HS-5 (cell line): ENCODE results near the gene AHR.
A peak's percentile ranks its signal among the peaks of the same experiment; 100 is the strongest.

Experiments
- DNase-seq: peaks from one replicate; pipeline ENCODE4 v3.0.0-alpha.2; 2012; ENCODE audit warnings: low read depth

AHR gene

DNA sequence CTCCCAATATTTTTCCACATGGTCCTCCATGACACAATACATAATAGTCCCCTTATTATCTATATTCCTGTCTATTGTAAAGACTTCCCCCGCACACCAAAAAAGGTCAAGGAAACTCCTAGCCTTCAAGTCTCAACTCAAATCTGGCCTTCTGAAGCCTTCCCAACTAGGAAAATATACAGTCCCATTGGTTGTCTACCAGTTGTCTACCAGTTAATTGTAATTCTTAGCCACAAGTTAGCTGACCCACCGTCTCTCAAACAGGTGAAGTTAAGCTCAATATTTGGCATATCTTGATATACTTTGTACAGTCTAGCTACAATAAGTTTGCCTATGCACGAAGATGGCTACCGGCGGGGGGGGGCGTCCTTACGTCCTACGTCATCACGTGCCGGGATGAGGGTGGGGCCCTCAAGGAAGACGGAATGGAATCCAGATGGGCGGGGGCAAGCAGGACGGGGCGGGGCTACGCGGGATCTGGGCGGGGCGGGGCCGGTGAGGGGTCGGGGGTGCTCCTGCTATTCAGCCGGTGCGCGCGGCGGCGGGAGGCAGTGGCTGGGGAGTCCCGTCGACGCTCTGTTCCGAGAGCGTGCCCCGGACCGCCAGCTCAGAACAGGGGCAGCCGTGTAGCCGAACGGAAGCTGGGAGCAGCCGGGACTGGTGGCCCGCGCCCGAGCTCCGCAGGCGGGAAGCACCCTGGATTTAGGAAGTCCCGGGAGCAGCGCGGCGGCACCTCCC lies at the start of gene AHR:
Gene AHR, plus strand, starts transcription at position 551 of the 738 bp plus-strand sequence. CDS start 613 bp downstream, outside the sequence.
- peak; percentile 77 for DNase-seq

GRCh38 chr7:17253885-17254284 lies 44.6 kb upstream of the AHR start:
- no peak for DNase-seq

GRCh38 chr7:17255926-17256325 lies 42.5 kb upstream of the AHR start:
- no peak for DNase-seq

- DNase-seq: no peak
These were observed 42.1 kb upstream of the AHR start for GRCh38 chr7:17256375-17256774.

GRCh38 chr7:17266565-17266964 lies 31.9 kb upstream of the AHR start:
- DNase-seq: no peak

DNA sequence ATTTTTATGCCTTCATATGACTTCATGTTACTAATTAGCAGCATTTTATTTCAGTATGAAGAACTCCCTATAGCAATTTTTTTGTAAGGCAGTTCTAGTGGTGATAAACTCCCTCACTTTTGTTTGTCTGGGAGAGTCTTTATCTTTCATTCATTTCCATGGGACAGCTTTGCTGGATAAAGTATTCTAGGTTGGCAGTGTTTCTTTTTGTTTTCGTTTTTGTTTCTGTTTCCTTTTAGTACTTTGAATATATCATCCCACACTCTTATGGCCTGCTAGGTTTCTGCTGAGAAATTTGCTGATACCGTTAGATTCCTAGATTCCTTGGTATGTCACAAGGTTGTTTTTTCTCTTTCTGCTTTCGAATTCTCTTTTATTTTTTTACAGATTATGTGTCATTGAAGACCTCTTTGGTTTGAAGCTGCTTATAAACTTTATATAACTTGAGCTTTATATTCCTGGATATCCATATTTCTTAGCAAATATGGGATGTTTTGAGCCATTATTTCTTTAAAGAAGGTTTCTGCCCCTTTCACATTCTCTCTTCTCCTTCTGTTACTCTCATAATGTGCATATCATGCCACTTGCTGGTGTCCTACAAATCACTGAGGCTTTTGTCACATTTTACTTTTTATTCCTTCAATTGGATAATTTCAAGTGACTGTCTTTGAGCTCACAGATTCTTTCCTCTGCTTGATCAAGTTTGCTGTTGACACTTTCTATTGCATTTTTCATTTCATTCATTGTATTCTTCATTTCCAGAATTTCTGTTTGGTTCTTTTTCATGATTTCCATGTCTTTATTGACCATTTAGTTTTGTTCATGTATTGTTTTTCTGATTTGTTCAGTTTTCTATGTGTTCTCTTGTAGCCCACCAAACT lies 28.9 kb upstream of the AHR start:
- DNase-seq: no peak

DNA sequence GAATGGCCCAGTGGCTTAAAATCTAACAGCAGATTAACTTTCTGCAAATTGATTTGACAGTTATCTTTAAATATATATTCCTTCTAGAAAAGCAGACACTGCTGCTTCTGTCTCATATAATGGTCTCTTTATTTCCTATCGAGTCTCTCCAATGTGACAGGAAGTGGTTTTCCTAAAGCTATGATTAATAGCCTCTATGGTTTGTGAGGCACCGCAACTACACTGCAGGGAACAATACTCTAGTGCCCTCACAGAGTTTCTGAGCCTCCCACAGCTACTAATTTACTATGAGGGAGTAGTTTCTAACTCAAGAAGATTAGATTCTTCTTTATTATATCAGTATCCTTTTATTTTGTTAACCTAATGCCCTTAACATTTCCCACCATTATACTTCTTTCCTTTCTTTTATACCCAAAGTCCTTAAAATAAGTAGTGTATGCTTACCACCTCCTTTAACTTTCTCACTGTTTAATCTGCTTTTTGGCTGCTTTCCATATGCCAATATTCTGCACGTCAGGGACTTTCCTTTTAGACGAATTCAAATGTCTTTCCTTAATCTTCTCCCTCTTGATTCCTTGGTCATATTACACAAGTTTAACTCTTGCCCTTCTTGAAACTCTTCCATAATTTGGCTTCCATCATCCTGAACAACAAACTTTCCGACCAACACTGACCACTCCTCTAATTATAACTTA lies 23.8 kb upstream of the AHR start:
- DNase-seq: no peak

DNA sequence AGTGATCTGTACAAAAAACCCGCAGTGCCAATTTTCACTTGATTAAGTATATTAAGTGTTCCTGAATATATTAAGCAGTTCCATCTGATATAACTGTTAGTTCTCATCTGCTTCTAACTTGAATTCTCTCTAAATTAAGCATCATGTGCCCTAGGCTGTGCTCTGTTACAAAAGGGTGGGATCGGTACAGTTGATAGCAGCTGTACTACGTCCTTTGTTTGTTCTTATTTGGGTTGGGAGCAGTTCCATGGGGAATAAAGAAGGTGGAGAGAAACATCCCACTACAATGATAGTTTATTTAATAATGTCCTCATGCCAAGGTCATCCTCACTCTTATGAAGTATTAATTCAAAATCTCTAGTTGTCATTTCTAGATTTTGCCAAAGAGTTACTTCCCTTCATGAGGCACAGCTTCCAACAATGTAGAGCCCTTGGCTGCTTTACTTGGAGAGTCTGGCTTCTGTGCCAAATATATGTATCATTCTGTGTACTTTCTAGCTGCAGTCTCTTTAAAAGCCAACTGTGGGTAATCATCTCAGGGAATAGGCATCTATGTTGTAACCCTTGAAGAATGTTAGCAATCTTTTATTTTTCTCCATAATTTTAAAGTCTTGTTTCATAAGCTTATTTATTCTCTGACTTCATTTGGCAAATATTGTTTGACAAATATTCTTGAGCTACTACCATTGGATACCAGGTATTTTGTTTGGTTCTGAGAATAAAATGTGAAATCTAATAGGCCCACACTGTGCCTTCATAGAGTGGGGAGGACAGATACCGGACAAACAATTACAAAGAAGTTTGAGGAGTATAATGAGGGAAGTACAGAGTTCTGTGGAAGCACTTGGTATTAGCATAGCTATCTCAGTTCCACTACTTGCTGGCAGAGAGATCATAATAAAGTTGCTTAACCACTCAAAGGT lies 22.4 kb upstream of the AHR start:
- DNase-seq: peak; percentile 86

DNA sequence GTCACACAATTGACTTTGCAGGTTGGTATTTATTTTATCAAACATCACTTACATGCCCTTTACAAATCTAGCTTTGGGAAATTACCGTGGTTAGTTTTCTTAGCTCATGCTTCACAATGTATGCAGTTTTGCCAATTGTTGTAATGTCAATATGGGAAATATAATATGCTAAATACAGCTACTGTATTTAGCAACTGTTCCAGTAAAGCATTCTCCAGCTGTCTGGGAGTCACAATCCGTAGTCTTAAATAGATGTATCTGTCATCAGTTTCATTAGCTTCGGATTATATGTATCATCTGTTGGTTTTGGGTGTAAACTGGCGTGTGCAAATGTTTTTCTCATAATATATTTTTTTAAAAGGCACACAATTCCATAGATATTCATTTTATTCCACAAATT lies 19.4 kb upstream of the AHR start:
- DNase-seq: no peak

DNA sequence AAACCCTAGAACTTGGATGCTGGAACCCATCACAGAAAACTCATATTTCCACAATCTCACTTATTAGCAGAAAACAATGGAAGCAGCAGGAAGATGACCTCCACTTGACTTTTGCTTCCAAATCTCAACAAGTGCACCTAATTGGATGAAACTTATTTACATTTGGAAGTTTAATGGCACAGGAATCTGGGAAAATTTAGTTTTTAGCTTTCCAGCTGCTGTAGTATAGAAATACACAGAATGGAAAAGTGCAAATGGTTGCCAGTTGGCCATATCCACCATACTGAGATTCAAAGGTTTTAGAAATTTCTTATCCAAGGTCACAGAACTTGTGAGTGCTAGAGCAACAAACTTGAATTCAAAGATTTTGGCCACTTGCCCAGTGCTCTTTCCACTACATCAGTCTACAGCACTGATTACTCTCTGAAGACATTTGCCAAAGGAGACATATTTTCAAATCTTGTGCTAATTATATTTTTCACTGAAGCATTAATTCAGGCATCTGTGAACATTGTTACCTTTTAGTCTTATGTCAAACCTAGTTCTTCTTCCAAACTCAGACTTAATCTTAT lies 9.3 kb upstream of the AHR start:
- no peak for DNase-seq

DNA sequence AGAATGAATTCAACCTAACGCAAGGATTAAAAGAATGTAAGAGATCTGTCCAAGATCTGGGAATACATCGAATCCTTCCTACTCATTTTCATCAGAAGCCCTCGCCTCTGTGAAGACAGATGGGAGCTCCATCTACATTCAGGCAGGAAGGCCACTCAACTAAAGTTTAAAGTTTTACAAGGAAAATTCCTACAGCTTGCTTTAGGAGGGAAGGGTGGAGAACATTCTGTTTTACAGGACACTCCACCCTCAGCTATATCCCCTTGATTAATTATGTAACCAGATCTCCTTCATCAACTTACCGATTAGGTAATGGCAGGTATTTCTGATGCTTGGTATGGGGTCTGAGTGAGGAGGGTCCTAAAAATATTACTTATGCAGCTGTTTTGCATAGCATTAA lies 5.6 kb upstream of the AHR start:
- no peak for DNase-seq

GRCh38 chr7:17293481-17293880 lies 5.0 kb upstream of the AHR start:
- DNase-seq: no peak

DNA sequence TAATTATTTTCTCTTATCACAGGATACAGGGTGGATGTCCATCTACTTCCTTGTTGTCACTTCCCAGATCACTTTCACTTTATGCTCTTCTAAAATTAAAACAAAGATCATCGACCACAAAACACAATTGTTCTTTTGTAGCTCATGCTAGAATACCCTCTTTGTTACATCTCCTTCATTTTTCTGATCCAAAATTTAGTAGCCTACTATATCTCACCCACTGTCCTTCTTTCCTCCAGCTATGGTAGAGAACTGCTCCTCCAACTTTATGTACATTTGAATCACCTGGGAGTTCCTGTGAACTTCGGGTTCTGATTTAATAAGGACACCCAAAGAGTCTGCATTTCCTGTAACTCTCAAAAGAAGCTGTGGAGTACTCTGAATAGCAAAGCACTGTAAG lies 1.2 kb upstream of the AHR start:
- DNase-seq: no peak

- DNase-seq: no peak
These were observed 509 bp downstream of the AHR start for GRCh38 chr7:17298840-17299482.

GRCh38 chr7:17299483-17299991 lies 1.1 kb downstream of the AHR start:
- no peak for DNase-seq

DNA sequence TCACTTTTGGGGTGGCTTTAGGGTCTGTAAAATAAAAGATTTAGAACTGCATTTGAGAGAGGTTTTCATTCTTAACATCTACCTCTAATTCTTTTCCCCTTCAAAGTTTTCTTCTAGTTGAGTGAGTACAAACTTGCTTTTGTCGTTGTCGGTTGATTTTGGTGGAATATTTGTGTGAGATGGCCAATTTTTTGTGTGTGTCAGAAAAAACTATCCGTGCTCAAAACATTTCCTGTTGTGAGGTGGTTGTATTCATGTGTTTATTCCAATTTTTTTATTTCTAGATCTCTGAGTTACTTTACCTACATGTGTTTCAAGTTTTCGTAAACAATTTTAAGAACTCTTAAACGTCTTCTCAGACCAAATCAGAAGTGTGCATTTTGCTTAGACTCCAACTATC lies 1.6 kb downstream of the AHR start:
- DNase-seq: no peak

GRCh38 chr7:17300437-17300836 lies 2.0 kb downstream of the AHR start:
- no peak for DNase-seq

DNA sequence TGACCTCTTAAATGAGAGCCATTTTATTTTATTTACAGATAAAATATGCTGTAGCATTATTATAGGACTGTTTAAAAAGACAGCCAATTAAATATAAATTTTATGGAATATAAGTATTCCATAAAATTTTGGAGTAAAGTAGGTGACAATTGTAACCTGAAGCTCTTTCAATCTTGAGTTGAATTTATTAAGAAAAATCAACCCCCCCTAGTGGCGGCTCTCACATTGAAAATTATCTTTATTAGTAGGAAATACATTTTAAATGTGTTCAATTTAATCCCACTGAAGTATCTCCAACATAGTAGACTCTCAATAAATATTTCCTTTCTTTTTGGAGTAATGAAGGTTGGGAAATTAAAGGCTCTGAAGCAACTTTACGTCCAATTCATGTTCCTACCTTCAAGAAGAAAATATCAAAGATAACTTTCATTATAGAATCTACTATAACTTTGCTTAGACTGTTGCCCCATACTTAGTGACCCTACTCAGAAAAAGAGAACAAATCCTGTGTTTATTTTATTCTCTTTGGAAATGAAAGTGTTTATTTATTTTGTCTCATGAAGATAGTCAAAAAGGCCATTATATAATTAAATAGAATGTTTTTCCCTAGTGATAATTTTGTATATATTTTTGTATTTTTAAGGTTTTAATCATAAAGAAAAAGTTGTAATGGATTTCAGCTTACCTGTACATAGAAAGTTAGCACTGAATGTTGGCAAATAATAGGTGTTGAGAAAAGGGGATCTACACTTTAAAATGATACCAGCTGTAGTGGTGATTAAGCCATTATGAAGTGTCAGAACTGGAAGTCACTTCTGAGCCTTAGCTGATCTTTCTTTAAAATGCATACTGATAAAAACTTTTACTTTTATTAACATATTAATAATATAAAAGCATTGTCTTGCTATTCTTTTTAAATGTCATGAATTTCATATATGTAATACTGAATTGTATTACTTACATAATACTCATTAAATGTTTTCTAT lies 3.3 kb downstream of the AHR start:
- DNase-seq: no peak

DNA sequence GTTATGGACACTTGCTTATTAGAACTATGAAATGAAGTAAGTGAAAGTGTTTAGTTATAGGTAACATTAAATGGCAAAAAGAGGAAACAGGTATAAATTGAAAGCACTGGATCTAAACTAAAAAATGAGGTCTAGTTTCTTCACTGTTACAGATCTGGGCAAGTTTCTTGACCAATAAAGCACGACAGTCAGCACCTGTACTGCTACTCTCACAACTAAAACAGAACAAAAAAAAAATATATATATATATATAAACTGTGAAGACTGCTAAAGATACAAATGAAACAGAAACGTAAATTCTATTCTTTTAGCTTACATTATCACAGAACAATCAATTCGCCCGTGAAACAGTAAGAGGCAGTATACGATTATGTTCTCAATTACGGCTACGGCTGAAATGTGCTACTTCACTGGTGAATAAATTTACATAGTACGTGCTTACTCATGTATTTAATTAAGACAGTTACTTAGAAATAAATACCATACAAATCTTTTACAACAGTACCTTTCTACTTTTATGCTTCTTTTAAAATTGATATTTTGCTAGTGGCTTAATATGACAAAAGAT lies 4.2 kb downstream of the AHR start:
- DNase-seq: no peak
